GM18508 (cell line): Measurements from ENCODE around the gene TUG1.

Experiments
- ATAC-seq: cut with Tn5 transposase; IDR thresholded peaks from one replicate; pipeline ENCODE4 v1.9.1; 2021; ENCODE audit warnings: moderate number of reproducible peaks; ENCODE audit not compliant: insufficient read depth, unreplicated experiment

TUG1 gene

GRCh38 chr22:30996462-30996861, 27.4 kb downstream of the TUG1 start:
- ATAC-seq, result no peak

GRCh38 chr22:30998329-30998728, 29.3 kb downstream of the TUG1 start:
- ATAC-seq, result no peak

- no peak for ATAC-seq
Measured at GRCh38 chr22:31001124-31001770, 32.2 kb downstream of the TUG1 start.

GRCh38 chr22:31005535-31005934, 36.5 kb downstream of the TUG1 start:
- no peak for ATAC-seq

GRCh38 chr22:31019191-31019930, 50.3 kb downstream of the TUG1 start:
- ATAC-seq, result no peak

GRCh38 chr22:31020334-31020733, 51.3 kb downstream of the TUG1 start:
- ATAC-seq, result no peak

- ATAC-seq, result no peak
Measured at GRCh38 chr22:31022516-31022915, 53.5 kb downstream of the TUG1 start.
